ENCODE measurements around the gene ZNF28. TPM values are rescaled to one million over a fixed set of nuclear protein-coding genes. Genes with fewer than 3 reads are reported as not detected.
"Not testable (repeated sequence)": the region's sequence is repeated elsewhere in the genome, so short reads cannot be mapped to it uniquely, and the experiment has no call there.

ZNF28 gene
- total and polyA plus RNA-seq, 8 donors: 2.3 to 78.6 (median 4.3) TPM

GRCh38 chr19:52778811-52779210, 42.6 kb downstream of the ZNF28 start:
- no peak overlapping the region for H3K27ac ChIP-seq
- 67 to 74% (median 69%) methylated on average over 3 of the region's 3 CpGs for WGBS, 5 donors

GRCh38 chr19:52756447-52756846, 65.0 kb downstream of the ZNF28 start:
- 71 to 79% (median 74%) methylated on average over 2 of the region's 2 CpGs for WGBS, 5 donors
- H3K36me3 ChIP-seq, H3K27me3 ChIP-seq, H3K4me1 ChIP-seq, H3K27ac ChIP-seq, H3K4me3 ChIP-seq, DNase-seq: not testable (repeated sequence)
- peaks cover 0 to 38% (median 14%) of the 10 kb centered on the region in 4 donors for H3K9me3 ChIP-seq
- intact Hi-C loops (cut with DNase I; ENCODE audit: low total_unique reads): loop anchor here (10.0 kb wide), 1 partner anchor 502 kb away; no protein-coding TSS in a partner anchor

More at GRCh38 chr19:52778811-52779210, 42.6 kb downstream of the ZNF28 start:
- Histone ChIP-seq H3K27me3 (no peaks in the 10 kb centered on the region), H3K36me3 (peaks cover 10 to 88% (median 80%) of the 10 kb centered on the region in 4 donors), H3K4me3 (no peak overlapping the region), H3K4me1 (no peaks in the 10 kb centered on the region), H3K9me3 (peaks cover 0 to 31% (median 14%) of the 10 kb centered on the region in 4 donors)
- TF ChIP-seq POLR2A (IDR thresholded peaks at IDR 0.05) (no peak), EP300 (IDR thresholded peaks at IDR 0.05) (no peak), CTCF (IDR thresholded peaks at IDR 0.05) (no peak), POLR2AphosphoS5 (IDR thresholded peaks at IDR 0.05) (no peak)
- intact Hi-C loops (cut with DNase I; ENCODE audit: low total_unique reads): no loop called here
- DNase-seq: no peak

GRCh38 chr19:52749780-52750179, 71.7 kb downstream of the ZNF28 start:
- intact Hi-C loops (cut with DNase I; ENCODE audit: low total_unique reads): loop anchor here (10.0 kb wide), 1 partner anchor 495 kb away; no protein-coding TSS in a partner anchor
- Histone ChIP-seq H3K4me3 (no peak overlapping the region), H3K36me3 (no peaks in the 10 kb centered on the region), H3K4me1 (peaks cover 0 to 4% (median 2%) of the 10 kb centered on the region in 4 donors), H3K9me3 (peaks cover 0 to 2% (median under 1%) of the 10 kb centered on the region in 4 donors), H3K27me3 (no peaks in the 10 kb centered on the region), H3K27ac (no peak overlapping the region)
- DNase-seq: no peak
- WGBS, 5 donors: 56 to 78% (median 64%) methylated on average over 4 of the region's 4 CpGs
- TF ChIP-seq POLR2AphosphoS5 (IDR thresholded peaks at IDR 0.05): no peak
- TF ChIP-seq CTCF (IDR thresholded peaks at IDR 0.05): no peak
- TF ChIP-seq EP300 (IDR thresholded peaks at IDR 0.05): no peak
- TF ChIP-seq POLR2A (IDR thresholded peaks at IDR 0.05): no peak

- Histone ChIP-seq H3K27ac (no peak overlapping the region), H3K36me3 (no peaks in the 10 kb centered on the region), H3K4me1 (peaks cover 0 to 4% (median 2%) of the 10 kb centered on the region in 4 donors), H3K4me3 (no peak overlapping the region), H3K27me3 (no peaks in the 10 kb centered on the region), H3K9me3 (no peaks in the 10 kb centered on the region)
- TF ChIP-seq CTCF (IDR thresholded peaks at IDR 0.05): peak in 4 of 7 experiments; percentile 17 to 53 (median 31)
- no peak for TF ChIP-seq POLR2A (IDR thresholded peaks at IDR 0.05)
- TF ChIP-seq POLR2AphosphoS5 (IDR thresholded peaks at IDR 0.05): no peak
- TF ChIP-seq EP300 (IDR thresholded peaks at IDR 0.05): no peak
- intact Hi-C loops (cut with DNase I; ENCODE audit: low total_unique reads): no loop called here
- 22 to 36% (median 24%) methylated on average over 8 of the region's 8 CpGs for WGBS, 5 donors
- DNase-seq: peak in 1 of 2 donors; percentile 76
These were observed 73.0 kb downstream of the ZNF28 start for GRCh38 chr19:52748336-52748950.

Other genes starting within 250 kb of the ZNF28 start
- gene ZNF83, start 183.3 kb downstream of the ZNF28 start, total RNA-seq: 100 to 1,000 TPM in 1 of 5 donors, 10 to 100 TPM in 4; 11.0 to 115 (median 35.8) TPM
- 10 to 100 TPM; 10.3 to 36.5 (median 19.1) TPM for gene ZNF83, start 183.3 kb downstream of the ZNF28 start, polyA plus RNA-seq
- gene ZNF611, start 86.6 kb downstream of the ZNF28 start, total RNA-seq: 10 to 100 TPM in 3 of 5 donors, 1 to 10 TPM in 2; 3.6 to 58.5 (median 14.6) TPM
- gene ZNF611, start 86.6 kb downstream of the ZNF28 start, polyA plus RNA-seq: 1 to 10 TPM; 1.6 to 4.1 (median 2.3) TPM
- gene ZNF600, start 34.8 kb downstream of the ZNF28 start, total RNA-seq: 10 to 100 TPM in 2 of 5 donors, 1 to 10 TPM in 3; 1.8 to 53.9 (median 8.8) TPM
- gene ZNF600, start 34.8 kb downstream of the ZNF28 start, polyA plus RNA-seq: 10 to 100 TPM in 1 of 3 donors, 1 to 10 TPM in 2; 4.7 to 10.2 (median 5.7) TPM
- gene ZNF468, start 36.0 kb upstream of the ZNF28 start, total RNA-seq: 10 to 100 TPM in 4 of 5 donors, 1 to 10 TPM in 1; 6.2 to 53.1 (median 27.2) TPM
- gene ZNF468, start 36.0 kb upstream of the ZNF28 start, polyA plus RNA-seq: 10 to 100 TPM in 1 of 3 donors, 1 to 10 TPM in 2; 5.8 to 11.9 (median 9.5) TPM
- 10 to 100 TPM in 4 of 5 donors, not detected in 1; 23.5 to 94.6 (median 33.2) TPM for gene ZNF320, start 76.0 kb upstream of the ZNF28 start, total RNA-seq
- gene ZNF320, start 76.0 kb upstream of the ZNF28 start, polyA plus RNA-seq: 1 to 10 TPM in 2 of 3 donors, not detected in 1; 3.0 to 3.7 TPM
- gene ZNF888, start 101.8 kb upstream of the ZNF28 start, total RNA-seq: 10 to 100 TPM in 2 of 5 donors, 1 to 10 TPM in 2, under 1 TPM in 1; 0.29 to 13.4 (median 9.3) TPM
- gene ZNF888, start 101.8 kb upstream of the ZNF28 start, polyA plus RNA-seq: 1 to 10 TPM; 2.6 to 5.7 (median 3.9) TPM
- gene ZNF816, start 141.2 kb upstream of the ZNF28 start, total RNA-seq: 10 to 100 TPM in 4 of 5 donors, 1 to 10 TPM in 1; 2.9 to 41.4 (median 16.9) TPM
- gene ZNF816, start 141.2 kb upstream of the ZNF28 start, polyA plus RNA-seq: 1 to 10 TPM; 3.2 to 4.0 (median 3.8) TPM
- gene ERVV-1, start 192.3 kb upstream of the ZNF28 start, total RNA-seq: not detected
- gene ERVV-1, start 192.3 kb upstream of the ZNF28 start, polyA plus RNA-seq: not detected
- not detected for gene ERVV-2, start 223.1 kb upstream of the ZNF28 start, total RNA-seq
- gene ERVV-2, start 223.1 kb upstream of the ZNF28 start, polyA plus RNA-seq: not detected

All from stomach (tissue), 9 donors.